Measurements from ENCODE around the gene TRIP13. TPM values are rescaled to one million over a fixed set of nuclear protein-coding genes. Genes with fewer than 3 reads are reported as not detected.
A peak's percentile ranks its signal among the peaks of the same experiment; 100 is the strongest.
"Not testable (repeated sequence)": the region's sequence is repeated elsewhere in the genome, so short reads cannot be mapped to it uniquely, and the experiment has no call there.

The TRIP13 gene
- total RNA-seq, 2 donors from 2014 or later, result 21.9 to 32.4 TPM

DNA sequence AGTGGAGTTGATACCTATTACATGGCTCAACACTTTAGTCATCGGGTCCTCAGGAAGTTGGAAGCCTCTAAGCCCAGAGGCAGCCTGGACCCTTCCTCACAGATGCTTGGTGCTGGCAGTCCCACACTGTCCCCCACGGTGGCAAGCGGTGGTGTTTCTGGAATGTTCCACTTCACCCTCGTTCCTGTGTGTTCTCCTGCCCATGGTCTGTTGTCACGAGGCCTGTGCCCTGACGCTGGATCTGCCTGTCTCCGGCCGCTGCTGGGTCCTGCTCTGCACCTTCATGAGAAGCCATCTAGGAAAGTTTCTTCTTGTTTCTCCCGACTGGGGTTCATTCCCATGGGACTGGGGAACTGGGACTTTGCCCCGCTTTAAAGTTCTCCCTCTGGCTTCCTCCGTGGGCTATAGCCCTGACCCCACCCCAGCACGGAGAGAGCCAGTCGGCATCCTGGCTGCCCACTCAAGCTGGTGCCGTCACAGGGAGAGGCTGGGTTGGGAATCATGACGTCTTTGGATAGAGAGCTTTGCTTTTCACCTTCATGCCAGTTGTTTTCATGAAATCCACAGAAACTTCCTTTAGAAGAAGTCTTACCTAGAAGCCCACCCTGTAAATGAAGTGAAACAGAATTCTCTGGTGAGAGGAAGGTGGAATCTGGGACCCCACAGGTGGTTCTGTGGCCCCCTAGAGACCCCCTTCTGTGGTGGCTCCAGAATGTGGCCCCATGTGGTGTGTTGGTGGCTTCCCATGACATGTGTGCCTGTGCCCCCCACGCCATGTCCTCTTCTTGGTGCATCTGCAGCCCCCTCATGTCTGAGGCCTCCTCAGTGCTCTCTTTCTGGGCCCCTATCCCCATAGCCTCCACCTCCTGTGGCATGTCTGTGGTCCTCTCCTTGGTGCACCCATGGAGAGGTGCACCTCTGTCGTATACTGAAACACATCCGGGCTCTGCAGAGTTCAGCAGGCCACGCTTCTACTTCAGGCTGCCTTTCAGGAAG, 43.8 kb downstream of the TRIP13 start:
- Histone ChIP-seq H3K9me3 (ENCODE audit: control insufficient read depth, low read length) (no peaks in the 10 kb centered on the region), H3K27ac (ENCODE audit: low read depth, low read length) (no peak overlapping the region), H3K4me1 (ENCODE audit: control insufficient read depth, insufficient read depth, low read length) (no peaks in the 10 kb centered on the region), H3K36me3 (ENCODE audit: control insufficient read depth, insufficient read depth, low read length) (no peaks in the 10 kb centered on the region), H3K9ac (ENCODE audit: extremely low read depth, low read length, poor library complexity, severe bottlenecking) (no peak overlapping the region), H3K27me3 (ENCODE audit: control insufficient read depth, insufficient read depth, low read length, poor library complexity, severe bottlenecking) (peaks cover 11% of the 10 kb centered on the region), H3K4me3 (ENCODE audit: low read length) (no peak overlapping the region)
- DNase-seq, result peak; percentile 31
- H3K4me3 Mint-ChIP-seq, result no peak overlapping the region
- no peaks in the 10 kb centered on the region for H3K36me3 Mint-ChIP-seq (ENCODE audit: low read depth)
- WGBS, 2 experiments (ENCODE audit: insufficient coverage in 1 of 2, insufficient read length in 1 of 2), result 92 to 93% methylated on average over 15 to 19 of the region's 19 CpGs
- no peaks in the 10 kb centered on the region for H3K4me1 Mint-ChIP-seq
- TF ChIP-seq, protein P1, sequence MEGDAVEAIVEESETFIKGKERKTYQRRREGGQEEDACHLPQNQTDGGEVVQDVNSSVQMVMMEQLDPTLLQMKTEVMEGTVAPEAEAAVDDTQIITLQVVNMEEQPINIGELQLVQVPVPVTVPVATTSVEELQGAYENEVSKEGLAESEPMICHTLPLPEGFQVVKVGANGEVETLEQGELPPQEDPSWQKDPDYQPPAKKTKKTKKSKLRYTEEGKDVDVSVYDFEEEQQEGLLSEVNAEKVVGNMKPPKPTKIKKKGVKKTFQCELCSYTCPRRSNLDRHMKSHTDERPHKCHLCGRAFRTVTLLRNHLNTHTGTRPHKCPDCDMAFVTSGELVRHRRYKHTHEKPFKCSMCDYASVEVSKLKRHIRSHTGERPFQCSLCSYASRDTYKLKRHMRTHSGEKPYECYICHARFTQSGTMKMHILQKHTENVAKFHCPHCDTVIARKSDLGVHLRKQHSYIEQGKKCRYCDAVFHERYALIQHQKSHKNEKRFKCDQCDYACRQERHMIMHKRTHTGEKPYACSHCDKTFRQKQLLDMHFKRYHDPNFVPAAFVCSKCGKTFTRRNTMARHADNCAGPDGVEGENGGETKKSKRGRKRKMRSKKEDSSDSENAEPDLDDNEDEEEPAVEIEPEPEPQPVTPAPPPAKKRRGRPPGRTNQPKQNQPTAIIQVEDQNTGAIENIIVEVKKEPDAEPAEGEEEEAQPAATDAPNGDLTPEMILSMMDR (conservative IDR thresholded peaks at IDR 0.05), result no peak
- peaks cover 15% of the 10 kb centered on the region for H3K9me3 Mint-ChIP-seq
- H3K27ac Mint-ChIP-seq, result no peak overlapping the region
- peaks cover 26% of the 10 kb centered on the region for H3K27me3 Mint-ChIP-seq (ENCODE audit: insufficient read depth)

DNA sequence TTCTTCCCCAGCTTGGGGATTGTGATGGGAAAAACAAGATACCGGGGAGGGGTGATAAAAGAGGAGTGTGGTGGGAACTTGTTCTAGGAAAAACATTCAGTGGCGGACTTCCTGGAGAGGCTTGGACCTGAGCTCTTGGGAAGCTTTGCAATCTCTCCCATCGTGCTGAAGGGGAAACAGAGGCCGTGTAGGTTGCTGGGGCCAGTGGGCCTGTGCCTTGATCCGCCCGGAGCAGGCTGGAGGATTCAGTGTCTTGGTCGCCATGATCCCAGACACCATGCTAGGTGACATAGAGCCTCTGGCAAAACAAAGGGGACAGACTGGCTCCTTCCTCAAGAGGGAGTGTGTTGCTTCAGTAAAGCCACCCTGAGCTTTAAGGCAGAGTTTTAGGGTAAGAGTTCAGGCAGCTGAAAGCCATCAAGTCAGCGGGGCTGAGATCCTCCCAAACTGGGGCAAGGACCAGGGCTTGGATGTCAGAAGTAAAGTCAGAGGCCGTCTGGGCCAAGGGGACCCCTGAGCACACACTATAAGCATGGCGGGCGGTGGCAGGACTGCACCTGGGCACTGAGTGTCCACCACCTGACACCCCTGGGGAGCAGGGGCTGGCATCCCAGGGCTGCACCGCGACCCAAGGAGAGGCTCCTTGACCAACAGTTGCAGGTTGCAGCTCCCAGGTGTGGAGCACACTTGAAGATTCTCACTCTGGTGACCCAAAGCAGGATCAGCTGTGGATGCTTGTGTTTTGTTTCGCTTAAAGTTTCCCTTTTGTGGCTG, 44.7 kb downstream of the TRIP13 start:
- Mint-ChIP-seq H3K9me3 (peaks cover 15% of the 10 kb centered on the region), H3K27ac (no peak overlapping the region), H3K27me3 (ENCODE audit: insufficient read depth) (peaks cover 25% of the 10 kb centered on the region), H3K4me3 (no peak overlapping the region), H3K36me3 (ENCODE audit: low read depth) (no peaks in the 10 kb centered on the region), H3K4me1 (no peaks in the 10 kb centered on the region)
- no peak for DNase-seq
- no peaks in the 10 kb centered on the region for H3K9me3 ChIP-seq (ENCODE audit: control insufficient read depth, low read length)
- TF ChIP-seq, protein P1 (conservative IDR thresholded peaks at IDR 0.05), result peak; percentile 15
- no peaks in the 10 kb centered on the region for H3K36me3 ChIP-seq (ENCODE audit: control insufficient read depth, insufficient read depth, low read length)
- no peak overlapping the region for H3K9ac ChIP-seq (ENCODE audit: extremely low read depth, low read length, poor library complexity, severe bottlenecking)
- no peaks in the 10 kb centered on the region for H3K4me1 ChIP-seq (ENCODE audit: control insufficient read depth, insufficient read depth, low read length)
- 92 to 96% methylated on average over 10 to 14 of the region's 14 CpGs for WGBS, 2 experiments (ENCODE audit: insufficient coverage in 1 of 2, insufficient read length in 1 of 2)
- peaks cover 3% of the 10 kb centered on the region for H3K27me3 ChIP-seq (ENCODE audit: control insufficient read depth, insufficient read depth, low read length, poor library complexity, severe bottlenecking)
- no peak overlapping the region for H3K27ac ChIP-seq (ENCODE audit: low read depth, low read length)
- no peak overlapping the region for H3K4me3 ChIP-seq (ENCODE audit: low read length)

DNA sequence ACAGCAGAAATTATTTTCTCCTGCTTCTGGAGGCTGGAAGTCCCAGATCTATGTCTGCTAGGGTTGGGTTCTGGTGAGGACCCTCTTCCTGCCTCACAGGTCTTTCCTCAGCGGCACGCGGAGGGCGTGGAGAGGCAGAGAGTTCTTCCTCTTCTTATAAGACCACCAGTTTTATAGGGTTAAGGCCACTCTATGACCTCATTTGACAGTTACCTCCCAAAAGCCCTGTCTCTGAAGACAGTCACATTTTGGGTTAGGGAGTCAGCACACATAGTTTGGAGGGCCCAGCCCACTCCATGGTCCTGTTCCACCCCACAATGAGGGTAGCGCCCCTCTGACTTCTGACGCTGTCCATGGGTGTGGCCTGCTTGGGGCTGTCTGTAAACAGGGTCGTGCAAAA, 46.7 kb downstream of the TRIP13 start:
- H3K4me1 Mint-ChIP-seq, result peaks cover 3% of the 10 kb centered on the region
- Histone ChIP-seq H3K27ac (ENCODE audit: low read depth, low read length) (no peak overlapping the region), H3K27me3 (ENCODE audit: control insufficient read depth, insufficient read depth, low read length, poor library complexity, severe bottlenecking) (no peaks in the 10 kb centered on the region), H3K4me3 (ENCODE audit: low read length) (no peak overlapping the region), H3K9me3 (ENCODE audit: control insufficient read depth, low read length) (no peaks in the 10 kb centered on the region), H3K36me3 (ENCODE audit: control insufficient read depth, insufficient read depth, low read length) (no peaks in the 10 kb centered on the region), H3K4me1 (ENCODE audit: control insufficient read depth, insufficient read depth, low read length) (no peaks in the 10 kb centered on the region), H3K9ac (ENCODE audit: extremely low read depth, low read length, poor library complexity, severe bottlenecking) (no peak overlapping the region)
- H3K4me3 Mint-ChIP-seq, result no peak overlapping the region
- H3K9me3 Mint-ChIP-seq, result peaks cover 5% of the 10 kb centered on the region
- TF ChIP-seq, protein P1 (conservative IDR thresholded peaks at IDR 0.05), result no peak
- H3K27me3 Mint-ChIP-seq (ENCODE audit: insufficient read depth), result peaks cover 26% of the 10 kb centered on the region
- no peak overlapping the region for H3K27ac Mint-ChIP-seq
- DNase-seq, result peak; percentile 29
- 90 to 100% methylated on average over 2 to 7 of the region's 7 CpGs for WGBS, 2 experiments (ENCODE audit: insufficient coverage in 1 of 2, insufficient read length in 1 of 2)
- no peaks in the 10 kb centered on the region for H3K36me3 Mint-ChIP-seq (ENCODE audit: low read depth)

DNA sequence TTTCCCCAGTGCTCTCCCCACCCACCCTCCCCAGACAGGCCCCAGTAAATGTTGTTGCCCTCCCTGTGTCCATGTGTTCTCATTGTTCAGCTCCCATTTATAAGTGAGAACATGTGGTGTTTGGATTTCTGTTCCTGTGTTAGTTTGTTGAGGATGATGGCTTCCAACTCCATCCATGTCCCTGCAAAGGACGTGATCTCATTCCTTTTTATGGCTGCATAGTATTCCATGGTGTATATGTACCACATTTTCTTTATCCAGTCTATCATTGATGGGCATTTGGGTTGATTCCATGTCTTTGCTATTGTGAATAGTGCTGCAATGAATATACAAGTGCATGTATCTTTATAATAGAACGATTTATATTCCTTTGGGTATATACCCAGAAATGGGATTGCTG, 48.1 kb downstream of the TRIP13 start:
- H3K9me3 ChIP-seq (ENCODE audit: control insufficient read depth, low read length); H3K9me3 Mint-ChIP-seq; H3K36me3 Mint-ChIP-seq (ENCODE audit: low read depth); H3K27ac ChIP-seq (ENCODE audit: low read depth, low read length); H3K36me3 ChIP-seq (ENCODE audit: control insufficient read depth, insufficient read depth, low read length); H3K9ac ChIP-seq (ENCODE audit: extremely low read depth, low read length, poor library complexity, severe bottlenecking); H3K27ac Mint-ChIP-seq; DNase-seq; H3K4me1 ChIP-seq (ENCODE audit: control insufficient read depth, insufficient read depth, low read length); H3K4me1 Mint-ChIP-seq; H3K4me3 Mint-ChIP-seq; H3K4me3 ChIP-seq (ENCODE audit: low read length); H3K27me3 ChIP-seq (ENCODE audit: control insufficient read depth, insufficient read depth, low read length, poor library complexity, severe bottlenecking): not testable (repeated sequence)
- 71 to 91% methylated on average over 1 of the region's 2 CpGs for WGBS, 2 experiments (ENCODE audit: insufficient coverage in 1 of 2, insufficient read length in 1 of 2)
- H3K27me3 Mint-ChIP-seq (ENCODE audit: insufficient read depth), result peaks cover 25% of the 10 kb centered on the region
